Panc1 (cell line): ENCODE data around the gene SEZ6L. TPM values are rescaled to one million over a fixed set of nuclear protein-coding genes. Genes with fewer than 3 reads are reported as not detected.

ENCODE experiments used
- ATAC-seq: fragments of 200-7000 bp; cut with Tn5 transposase; 2 replicates; pipeline ENCODE4 v1.9.1; 2020; ENCODE audit warnings: mild to moderate bottlenecking, moderate library complexity
- BruUV-seq: library from RNA; stranded (reverse); fragments of 400-500 nt; replicated peaks from 2 replicates; lab custom pipeline; 2021; lab: Mats Ljungman, UMichigan
- CTCF ChIA-PET: fragments of 300-600 bp; sonication (Branson Sonifier 250); formaldehyde crosslinking; loops from one replicate; lab custom pipeline; 2022; ENCODE audit warnings: antibody characterized with exemption; lab: Charles Lee
- POLR2A ChIA-PET: fragments of 300-600 bp; sonication (Branson Sonifier 250); formaldehyde crosslinking; loops from one replicate; lab custom pipeline; 2022; ENCODE audit warnings: antibody characterized with exemption; lab: Charles Lee
- DNase-seq: peaks from one replicate; pipeline ENCODE4 v3.0.0-alpha.2; 2010; ENCODE audit warnings: low read depth, low spot score
- H3K27ac ChIP-seq: 2 replicates; pipeline ENCODE4 v1.5.1; 2011; ENCODE audit warnings: mild to moderate bottlenecking, low read length, inconsistent platforms
- H3K27me3 ChIP-seq: fragments of 200-500 bp; sonication (Bioruptor generic); 2 replicates; pipeline ENCODE4 v1.6.0; 2014; ENCODE audit warnings: low read length, inconsistent platforms; ENCODE audit not compliant: control insufficient read depth, insufficient read depth
- H3K36me3 ChIP-seq: fragments of 200-500 bp; sonication (Bioruptor generic); 2 replicates; pipeline ENCODE4 v1.5.1; 2014; ENCODE audit warnings: inconsistent platforms, mild to moderate bottlenecking, low read length, moderate library complexity; ENCODE audit not compliant: control insufficient read depth, insufficient read depth
- H3K4me1 ChIP-seq: 2 replicates; pipeline ENCODE4 v1.5.1; 2011; ENCODE audit warnings: inconsistent platforms, mild to moderate bottlenecking, low read length, moderate library complexity; ENCODE audit not compliant: control insufficient read depth, insufficient read depth
- H3K4me3 ChIP-seq, 2 experiments: 2 replicates each; pipeline ENCODE4 v1.5.1; 2011 to 2012; ENCODE audit warnings: low read depth in 2 of 2, low read length in 2 of 2, mild to moderate bottlenecking in 2 of 2, inconsistent platforms in 1 of 2, moderate library complexity in 1 of 2
- H3K9me3 ChIP-seq: fragments of 200-500 bp; sonication (Bioruptor generic); 2 replicates; pipeline ENCODE4 v1.5.1; 2014; ENCODE audit warnings: low read depth, mild to moderate bottlenecking, inconsistent platforms, low read length, moderate library complexity; ENCODE audit not compliant: control insufficient read depth, insufficient read depth
- POLR2AphosphoS5 ChIP-seq: IDR thresholded peaks from 2 replicates; pipeline ENCODE4 v1.6.1; 2012; ENCODE audit warnings: mild to moderate bottlenecking, low read depth, low read length, moderate library complexity
- SIN3A ChIP-seq: IDR thresholded peaks from 2 replicates; pipeline ENCODE4 v1.6.1; 2012; ENCODE audit warnings: low read depth, mild to moderate bottlenecking, low read length, moderate library complexity, borderline replicate concordance; ENCODE audit not compliant: insufficient read depth
- TCF7L2 ChIP-seq: IDR thresholded peaks from 2 replicates; pipeline ENCODE4 v1.6.1; 2011; ENCODE audit warnings: mild to moderate bottlenecking, low read depth, low read length, inconsistent platforms
- in situ Hi-C: cut with HindIII; loops from 2 replicates; pipeline ENCODE4 v1.10.0; 2016; ENCODE audit warnings: low sequenced_read_pairs, low pct_unique_long_range_greater_than_20kb
- intact Hi-C: fragments of 100-400 bp; cut with micrococcal nuclease; formaldehyde crosslinking; loops from one replicate; pipeline ENCODE4 v1.10.0; 2022; ENCODE audit not compliant: unreplicated experiment
- total RNA-seq: library from RNA; stranded (reverse); gene quantifications from one replicate; pipeline ENCODE4 v1.2.1, GENCODE V29; 2021; ENCODE audit not compliant: unreplicated experiment
- TF ChIP-seq, protein P1 (sequence below), 2 experiments: IDR thresholded peaks; 2 replicates each; pipeline ENCODE4 v1.6.1; 2011 to 2012; ENCODE audit warnings: low read depth in 2 of 2, control low read depth in 1 of 2, low read length in 1 of 2, mild to moderate bottlenecking in 1 of 2, moderate library complexity in 1 of 2; ENCODE audit not compliant: insufficient read depth in 1 of 2
- TF ChIP-seq, protein P2 (sequence below): fragments of 450-650 bp; IDR thresholded peaks from 2 replicates; pipeline ENCODE4 v1.5.1; 2017; ENCODE audit warnings: mild to moderate bottlenecking

Gene SEZ6L
- total RNA-seq, 1 experiment from 2014 or later = not detected

DNA sequence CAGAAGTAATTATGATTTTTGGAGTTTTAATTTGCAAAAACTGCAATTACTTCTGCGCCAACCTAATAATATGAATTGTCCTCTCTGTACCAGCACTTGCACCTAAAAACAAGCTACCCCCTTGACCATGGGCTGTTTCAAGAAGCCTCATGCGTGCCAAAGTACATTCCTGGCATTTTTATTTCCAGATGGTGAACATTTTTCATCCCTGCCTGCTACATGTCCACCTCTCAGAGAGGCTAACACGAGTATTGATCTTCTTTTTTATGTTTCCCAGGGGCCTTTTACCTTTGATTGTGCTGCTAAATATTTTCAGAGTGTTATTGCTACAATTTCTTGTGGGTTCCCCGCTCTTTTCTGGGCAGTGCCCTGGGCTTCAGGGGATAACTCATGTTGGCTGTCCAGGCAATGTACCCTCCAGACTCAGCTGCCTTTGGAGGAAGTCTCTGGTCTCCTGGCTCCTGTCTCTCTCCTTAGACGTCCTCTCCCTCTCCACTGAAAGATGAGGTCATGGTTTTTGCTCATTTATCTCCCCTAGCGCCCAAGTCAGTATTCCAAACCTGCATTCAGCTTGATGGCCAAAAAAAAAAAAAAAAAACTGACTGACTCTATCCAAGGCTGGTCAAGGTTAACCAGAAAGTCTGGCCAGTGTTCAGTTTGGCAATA is 173.6 kb downstream of the SEZ6L start:
- no peak for ATAC-seq
- no peak overlapping the region for H3K4me3 ChIP-seq
- BruUV-seq = no TSS peak
- no peaks in the 10 kb centered on the region for H3K9me3 ChIP-seq
- H3K27ac ChIP-seq = no peak overlapping the region
- H3K36me3 ChIP-seq = no peaks in the 10 kb centered on the region
- no peak for DNase-seq
- in situ Hi-C loops = no loop called here
- TF ChIP-seq, protein P1, sequence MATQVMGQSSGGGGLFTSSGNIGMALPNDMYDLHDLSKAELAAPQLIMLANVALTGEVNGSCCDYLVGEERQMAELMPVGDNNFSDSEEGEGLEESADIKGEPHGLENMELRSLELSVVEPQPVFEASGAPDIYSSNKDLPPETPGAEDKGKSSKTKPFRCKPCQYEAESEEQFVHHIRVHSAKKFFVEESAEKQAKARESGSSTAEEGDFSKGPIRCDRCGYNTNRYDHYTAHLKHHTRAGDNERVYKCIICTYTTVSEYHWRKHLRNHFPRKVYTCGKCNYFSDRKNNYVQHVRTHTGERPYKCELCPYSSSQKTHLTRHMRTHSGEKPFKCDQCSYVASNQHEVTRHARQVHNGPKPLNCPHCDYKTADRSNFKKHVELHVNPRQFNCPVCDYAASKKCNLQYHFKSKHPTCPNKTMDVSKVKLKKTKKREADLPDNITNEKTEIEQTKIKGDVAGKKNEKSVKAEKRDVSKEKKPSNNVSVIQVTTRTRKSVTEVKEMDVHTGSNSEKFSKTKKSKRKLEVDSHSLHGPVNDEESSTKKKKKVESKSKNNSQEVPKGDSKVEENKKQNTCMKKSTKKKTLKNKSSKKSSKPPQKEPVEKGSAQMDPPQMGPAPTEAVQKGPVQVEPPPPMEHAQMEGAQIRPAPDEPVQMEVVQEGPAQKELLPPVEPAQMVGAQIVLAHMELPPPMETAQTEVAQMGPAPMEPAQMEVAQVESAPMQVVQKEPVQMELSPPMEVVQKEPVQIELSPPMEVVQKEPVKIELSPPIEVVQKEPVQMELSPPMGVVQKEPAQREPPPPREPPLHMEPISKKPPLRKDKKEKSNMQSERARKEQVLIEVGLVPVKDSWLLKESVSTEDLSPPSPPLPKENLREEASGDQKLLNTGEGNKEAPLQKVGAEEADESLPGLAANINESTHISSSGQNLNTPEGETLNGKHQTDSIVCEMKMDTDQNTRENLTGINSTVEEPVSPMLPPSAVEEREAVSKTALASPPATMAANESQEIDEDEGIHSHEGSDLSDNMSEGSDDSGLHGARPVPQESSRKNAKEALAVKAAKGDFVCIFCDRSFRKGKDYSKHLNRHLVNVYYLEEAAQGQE (IDR thresholded peaks at IDR 0.05; ENCODE audit: insufficient read depth in 1 of 2, low read depth in 2 of 2, low read length in 1 of 2) = no peak
- no peak for TF ChIP-seq POLR2AphosphoS5
- no peak for TF ChIP-seq TCF7L2
- TF ChIP-seq, protein P2, sequence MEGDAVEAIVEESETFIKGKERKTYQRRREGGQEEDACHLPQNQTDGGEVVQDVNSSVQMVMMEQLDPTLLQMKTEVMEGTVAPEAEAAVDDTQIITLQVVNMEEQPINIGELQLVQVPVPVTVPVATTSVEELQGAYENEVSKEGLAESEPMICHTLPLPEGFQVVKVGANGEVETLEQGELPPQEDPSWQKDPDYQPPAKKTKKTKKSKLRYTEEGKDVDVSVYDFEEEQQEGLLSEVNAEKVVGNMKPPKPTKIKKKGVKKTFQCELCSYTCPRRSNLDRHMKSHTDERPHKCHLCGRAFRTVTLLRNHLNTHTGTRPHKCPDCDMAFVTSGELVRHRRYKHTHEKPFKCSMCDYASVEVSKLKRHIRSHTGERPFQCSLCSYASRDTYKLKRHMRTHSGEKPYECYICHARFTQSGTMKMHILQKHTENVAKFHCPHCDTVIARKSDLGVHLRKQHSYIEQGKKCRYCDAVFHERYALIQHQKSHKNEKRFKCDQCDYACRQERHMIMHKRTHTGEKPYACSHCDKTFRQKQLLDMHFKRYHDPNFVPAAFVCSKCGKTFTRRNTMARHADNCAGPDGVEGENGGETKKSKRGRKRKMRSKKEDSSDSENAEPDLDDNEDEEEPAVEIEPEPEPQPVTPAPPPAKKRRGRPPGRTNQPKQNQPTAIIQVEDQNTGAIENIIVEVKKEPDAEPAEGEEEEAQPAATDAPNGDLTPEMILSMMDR = no peak
- TF ChIP-seq SIN3A = no peak
- peaks cover 15% of the 10 kb centered on the region for H3K27me3 ChIP-seq
- H3K4me1 ChIP-seq = no peaks in the 10 kb centered on the region
- intact Hi-C loops = no loop called here
- CTCF ChIA-PET = interaction anchor here (0.6 kb wide), 1 partner anchor 257 kb away, joined by 3 read pairs; no protein-coding TSS in a partner anchor
- POLR2A ChIA-PET = no interaction called here

DNA sequence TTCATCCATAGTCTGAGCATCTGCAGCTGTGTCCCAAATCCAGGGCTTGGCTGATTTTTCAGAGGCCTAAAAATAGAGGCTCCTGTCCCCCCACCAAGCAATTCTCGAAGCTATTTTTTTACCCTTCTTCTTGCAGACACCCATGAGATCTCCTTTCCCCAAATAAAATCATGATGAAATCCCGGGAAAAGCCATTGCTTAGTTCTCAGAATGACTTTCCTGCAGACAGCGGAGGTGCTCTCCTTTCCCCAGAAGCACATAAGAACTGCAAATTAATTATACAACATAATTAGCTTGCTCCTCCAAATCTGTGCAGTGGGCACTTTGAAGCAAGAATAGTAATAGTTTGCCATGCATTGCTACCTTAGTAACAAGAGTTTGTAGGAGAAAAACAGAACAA is 176.2 kb downstream of the SEZ6L start:
- no peaks in the 10 kb centered on the region for H3K4me1 ChIP-seq
- no TSS peak for BruUV-seq
- H3K27ac ChIP-seq = no peak overlapping the region
- no peak overlapping the region for H3K4me3 ChIP-seq
- H3K36me3 ChIP-seq = no peaks in the 10 kb centered on the region
- ATAC-seq = no peak
- intact Hi-C loops = no loop called here
- ChIA-PET POLR2A (no interaction called here), CTCF (no interaction called here)
- TF ChIP-seq, protein P2 = no peak
- no peak for TF ChIP-seq SIN3A
- no peak for TF ChIP-seq TCF7L2
- TF ChIP-seq POLR2AphosphoS5 = no peak
- TF ChIP-seq, protein P1 (IDR thresholded peaks at IDR 0.05; ENCODE audit: insufficient read depth in 1 of 2, low read depth in 2 of 2, low read length in 1 of 2) = no peak
- in situ Hi-C loops = no loop called here
- peaks cover 15% of the 10 kb centered on the region for H3K27me3 ChIP-seq
- H3K9me3 ChIP-seq = no peaks in the 10 kb centered on the region
- no peak for DNase-seq
